GM23338 (cell line): ENCODE data around the gene LOXL3. TPM values are rescaled to one million over a fixed set of nuclear protein-coding genes. Genes with fewer than 3 reads are reported as not detected.

Experiments used
- ATAC-seq: fragments of 200-7000 bp; cut with Tn5 transposase; 3 replicates; pipeline ENCODE4 v1.9.1; 2020
- DNase-seq: peaks from one replicate; pipeline ENCODE4 v3.0.0-alpha.2; 2015; ENCODE audit warnings: low spot score
- H2AFZ ChIP-seq: fragments of 200-600 bp; sonication (generic); 2 replicates; pipeline ENCODE4 v1.8.0; 2016; ENCODE audit warnings: antibody characterized with exemption, mild to moderate bottlenecking, moderate library complexity
- H3F3A ChIP-seq: fragments of 200-600 bp; sonication (generic); replicated peaks from 2 replicates; pipeline ENCODE4 v1.8.0; 2017; ENCODE audit warnings: antibody characterized with exemption, mixed run types, low read depth
- H3K27ac ChIP-seq: fragments of 200-600 bp; sonication (generic); 2 replicates; pipeline ENCODE4 v1.6.1; 2016; ENCODE audit warnings: low read depth
- H3K27me3 ChIP-seq: fragments of 200-600 bp; sonication (generic); 2 replicates; pipeline ENCODE4 v1.8.0; 2016; ENCODE audit warnings: mild to moderate bottlenecking, mixed run types, moderate library complexity; ENCODE audit not compliant: insufficient read depth
- H3K36me3 ChIP-seq: fragments of 200-600 bp; sonication (generic); 2 replicates; pipeline ENCODE4 v1.8.0; 2016; ENCODE audit warnings: mild to moderate bottlenecking; ENCODE audit not compliant: insufficient read depth
- H3K4me1 ChIP-seq: fragments of 200-600 bp; sonication (generic); 2 replicates; pipeline ENCODE4 v1.8.0; 2016; ENCODE audit warnings: mild to moderate bottlenecking, moderate library complexity; ENCODE audit not compliant: insufficient read depth
- H3K4me2 ChIP-seq: fragments of 200-600 bp; sonication (generic); 2 replicates; pipeline ENCODE4 v1.7.1; 2017; ENCODE audit warnings: mixed run types
- H3K4me3 ChIP-seq: fragments of 200-600 bp; sonication (generic); 2 replicates; pipeline ENCODE4 v1.6.1; 2016; ENCODE audit warnings: mixed run types
- H3K79me2 ChIP-seq: fragments of 200-600 bp; sonication (generic); replicated peaks from 2 replicates; pipeline ENCODE4 v1.8.0; 2017; ENCODE audit warnings: mild to moderate bottlenecking; ENCODE audit not compliant: insufficient read depth
- H3K9me2 ChIP-seq: fragments of 200-600 bp; sonication (generic); 2 replicates; pipeline ENCODE4 v1.8.0; 2017; ENCODE audit not compliant: insufficient read depth
- H4K20me1 ChIP-seq: fragments of 200-600 bp; sonication (generic); replicated peaks from 2 replicates; pipeline ENCODE4 v1.8.0; 2017; ENCODE audit warnings: mild to moderate bottlenecking; ENCODE audit not compliant: insufficient read depth
- H3K27ac Mint-ChIP-seq: 2 replicates; pipeline ENCODE4 v1.8.0; 2020; ENCODE audit warnings: inconsistent platforms, mild to moderate bottlenecking, moderate library complexity, mixed read lengths
- H3K27me3 Mint-ChIP-seq: 3 replicates; pipeline ENCODE4 v1.8.0; 2022; ENCODE audit warnings: low read depth, mild to moderate bottlenecking, moderate library complexity, mixed read lengths, inconsistent platforms; ENCODE audit not compliant: insufficient read depth, poor library complexity
- H3K36me3 Mint-ChIP-seq: 3 replicates; pipeline ENCODE4 v1.8.0; 2021; ENCODE audit warnings: low read depth, mild to moderate bottlenecking, inconsistent platforms, moderate library complexity, mixed read lengths
- H3K4me1 Mint-ChIP-seq: 3 replicates; pipeline ENCODE4 v1.8.0; 2020; ENCODE audit warnings: mild to moderate bottlenecking, inconsistent platforms, mixed read lengths
- H3K4me3 Mint-ChIP-seq: 3 replicates; pipeline ENCODE4 v1.8.0; 2021; ENCODE audit warnings: moderate library complexity, mild to moderate bottlenecking, inconsistent platforms, mixed read lengths
- H3K9me3 Mint-ChIP-seq: 3 replicates; pipeline ENCODE4 v1.8.0; 2020; ENCODE audit warnings: moderate library complexity, mild to moderate bottlenecking, inconsistent platforms, mixed read lengths
- CREB1 ChIP-seq: fragments of 250-450 bp; sonication (Bioruptor Pico); IDR thresholded peaks from 2 replicates; pipeline ENCODE4 v1.5.0; 2020; ENCODE audit warnings: low read depth, mild to moderate bottlenecking, moderate library complexity
- CTCF ChIP-seq, 2 experiments: fragments of 200-600 bp in 1 of 2; sonication (generic) in 1 of 2; conservative IDR thresholded peaks; 2 replicates each; pipeline versions ENCODE4 v1.5.1 to v1.6.1; 2016 to 2017; ENCODE audit warnings: antibody characterized with exemption in 2 of 2, low read depth in 2 of 2, mild to moderate bottlenecking in 2 of 2, moderate library complexity in 1 of 2
- ETS1 ChIP-seq: IDR thresholded peaks from 2 replicates; pipeline ENCODE4 v1.6.1; 2016; ENCODE audit warnings: antibody characterized with exemption
- EZH2 ChIP-seq: fragments of 200-600 bp; sonication (generic); IDR thresholded peaks from one replicate; pipeline ENCODE4 v1.8.0; 2017; ENCODE audit warnings: antibody characterized with exemption, mild to moderate bottlenecking, low read depth; ENCODE audit not compliant: unreplicated experiment
- EZH2phosphoT487 ChIP-seq: fragments of 200-600 bp; sonication (generic); IDR thresholded peaks from one replicate; pipeline ENCODE4 v1.8.1; 2018; ENCODE audit warnings: antibody characterized with exemption; ENCODE audit not compliant: unreplicated experiment
- JUNB ChIP-seq: IDR thresholded peaks from one replicate; pipeline ENCODE4 v1.6.1; 2016; ENCODE audit warnings: antibody characterized with exemption; ENCODE audit not compliant: unreplicated experiment
- NANOG ChIP-seq: IDR thresholded peaks from 2 replicates; pipeline ENCODE4 v1.6.1; 2016; ENCODE audit warnings: antibody characterized with exemption, borderline replicate concordance
- POLR2AphosphoS5 ChIP-seq: IDR thresholded peaks from 2 replicates; pipeline ENCODE4 v1.6.1; 2016; ENCODE audit warnings: antibody characterized with exemption, low read depth
- REST ChIP-seq: IDR thresholded peaks from one replicate; pipeline ENCODE4 v1.6.1; 2018; ENCODE audit warnings: antibody characterized with exemption; ENCODE audit not compliant: unreplicated experiment
- STAT1 ChIP-seq: IDR thresholded peaks from one replicate; pipeline ENCODE4 v1.6.1; 2016; ENCODE audit warnings: antibody characterized with exemption; ENCODE audit not compliant: unreplicated experiment
- ZNF114 ChIP-seq: fragments of 250-450 bp; sonication (Bioruptor Pico); IDR thresholded peaks from 2 replicates; pipeline ENCODE4 v1.5.0; 2020; ENCODE audit warnings: mild to moderate bottlenecking, moderate library complexity
- ZNF331 ChIP-seq: fragments of 250-450 bp; sonication (Bioruptor Pico); IDR thresholded peaks from 2 replicates; pipeline ENCODE4 v1.5.0; 2020; ENCODE audit warnings: low read depth, mild to moderate bottlenecking, moderate library complexity
- ZNF462 ChIP-seq: fragments of 250-450 bp; sonication (Bioruptor Pico); IDR thresholded peaks from 2 replicates; pipeline ENCODE4 v1.5.0; 2020; ENCODE audit warnings: mild to moderate bottlenecking, moderate library complexity
- polyA plus RNA-seq: library from polyadenylated mRNA; unstranded; fragments of >200 nt; fragmentation: Nextera tagmentation; extraction: Ambion mirVana; gene quantifications from 2 replicates; pipeline ENCODE4 v1.2.1, GENCODE V29; 2016
- total RNA-seq: library from RNA; depleted of rRNA; stranded (reverse); fragments of >200 nt; shearing (Covaris generic); gene quantifications from 2 replicates; pipeline ENCODE4 v1.2.3, GENCODE V29; 2014

Gene LOXL3
- total and polyA plus RNA-seq, 2 experiments from 2014 or later: 4.7 to 14.9 TPM

GRCh38 chr2:74584088-74584645 is 30.4 kb upstream of the LOXL3 start:
- Histone ChIP-seq H2AFZ (no peak overlapping the region), H3K27me3 (no peaks in the 10 kb centered on the region), H3K27ac (no peak overlapping the region), H3K4me1 (peaks cover 11% of the 10 kb centered on the region), H3F3A (no peaks in the 10 kb centered on the region), H4K20me1 (no peaks in the 10 kb centered on the region), H3K79me2 (no peaks in the 10 kb centered on the region), H3K9me2 (no peaks in the 10 kb centered on the region), H3K36me3 (no peaks in the 10 kb centered on the region), H3K4me2 (no peak overlapping the region), H3K4me3 (no peak overlapping the region)
- ATAC-seq: no peak
- no peak for TF ChIP-seq EZH2phosphoT487
- no peak for TF ChIP-seq POLR2AphosphoS5
- no peak for TF ChIP-seq EZH2
- TF ChIP-seq STAT1: no peak
- no peak for TF ChIP-seq ZNF462
- TF ChIP-seq ZNF331 (CRISPR knock-in tag): no peak
- no peak for TF ChIP-seq NANOG
- TF ChIP-seq ZNF114 (CRISPR knock-in tag): no peak
- no peak for TF ChIP-seq REST
- no peak for TF ChIP-seq JUNB
- TF ChIP-seq CTCF (conservative IDR thresholded peaks at IDR 0.05; ENCODE audit: low read depth in 2 of 2): no peak
- no peak for TF ChIP-seq ETS1
- no peak for TF ChIP-seq CREB1 (CRISPR knock-in tag)
- H3K27me3 Mint-ChIP-seq: peaks cover 4% of the 10 kb centered on the region
- no peak for DNase-seq
- no peaks in the 10 kb centered on the region for H3K36me3 Mint-ChIP-seq
- H3K4me1 Mint-ChIP-seq: peaks cover 13% of the 10 kb centered on the region; the same call in 2 of the 3 replicates
- no peak overlapping the region for H3K27ac Mint-ChIP-seq
- no peak overlapping the region for H3K4me3 Mint-ChIP-seq
- H3K9me3 Mint-ChIP-seq: no peaks in the 10 kb centered on the region
